NOMO-1 treated with DMSO at 0.1 percent for 48 hours (cell line): ENCODE data around the gene SPSB2.
"Not testable (repeated sequence)": the region's sequence is repeated elsewhere in the genome, so short reads cannot be mapped to it uniquely, and the experiment has no call there.

ENCODE experiments used
- DNase-seq: peaks from one replicate; lab custom pipeline; 2025; ENCODE audit not compliant: unreplicated experiment; lab: John Stamatoyannopoulos, UW

SPSB2 gene, protein sequence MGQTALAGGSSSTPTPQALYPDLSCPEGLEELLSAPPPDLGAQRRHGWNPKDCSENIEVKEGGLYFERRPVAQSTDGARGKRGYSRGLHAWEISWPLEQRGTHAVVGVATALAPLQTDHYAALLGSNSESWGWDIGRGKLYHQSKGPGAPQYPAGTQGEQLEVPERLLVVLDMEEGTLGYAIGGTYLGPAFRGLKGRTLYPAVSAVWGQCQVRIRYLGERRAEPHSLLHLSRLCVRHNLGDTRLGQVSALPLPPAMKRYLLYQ

DNA sequence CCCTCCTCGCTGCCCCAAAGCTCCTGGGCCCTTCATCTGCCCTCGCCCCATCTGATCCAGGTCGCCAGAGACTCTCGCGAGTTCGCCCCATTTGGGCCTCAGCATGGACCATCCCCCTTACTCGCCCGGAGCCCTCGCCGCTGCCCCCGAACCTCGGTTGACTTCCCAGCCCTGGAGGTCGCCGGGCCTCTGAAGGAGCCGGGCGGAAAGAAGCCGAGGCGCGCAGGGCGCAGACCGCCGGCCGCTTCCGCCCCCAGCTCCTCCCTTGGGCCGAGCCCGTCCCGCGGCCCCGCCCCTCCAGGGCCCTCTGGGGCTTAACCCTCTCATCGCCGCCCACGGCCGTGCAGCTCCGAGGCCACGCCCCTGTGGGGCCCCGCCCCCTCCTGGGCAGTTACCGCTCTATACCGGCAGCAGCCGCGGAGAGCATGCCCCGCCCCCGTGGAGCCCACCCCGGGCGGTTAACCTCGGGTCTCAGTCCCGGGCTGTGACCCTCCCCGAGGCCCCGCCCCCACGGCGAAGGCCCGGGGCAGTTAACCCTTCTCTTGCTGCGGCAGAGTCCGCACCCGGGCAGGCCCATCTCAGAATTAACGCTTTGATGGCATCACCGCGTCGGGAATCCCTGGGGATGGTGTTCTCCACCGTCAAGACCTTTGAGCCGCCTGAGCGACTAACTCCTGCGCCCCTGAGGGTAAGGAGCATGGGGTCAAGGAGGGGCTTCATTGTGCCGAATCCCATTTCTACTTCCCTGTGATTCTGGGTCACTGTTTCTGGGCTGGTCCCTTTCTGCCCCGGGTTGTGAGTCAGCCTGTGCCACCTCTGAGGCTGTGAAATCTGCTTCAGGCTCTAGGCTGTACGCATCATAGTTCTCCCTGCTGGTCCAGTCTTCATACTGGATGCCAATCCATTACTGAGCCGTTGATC lies at the start of gene SPSB2:
Gene SPSB2, minus strand, starts transcription at position 210 of the 921 bp plus-strand sequence. CDS start 402 bp downstream, outside the sequence.
- DNase-seq, result peak; percentile 95

DNA sequence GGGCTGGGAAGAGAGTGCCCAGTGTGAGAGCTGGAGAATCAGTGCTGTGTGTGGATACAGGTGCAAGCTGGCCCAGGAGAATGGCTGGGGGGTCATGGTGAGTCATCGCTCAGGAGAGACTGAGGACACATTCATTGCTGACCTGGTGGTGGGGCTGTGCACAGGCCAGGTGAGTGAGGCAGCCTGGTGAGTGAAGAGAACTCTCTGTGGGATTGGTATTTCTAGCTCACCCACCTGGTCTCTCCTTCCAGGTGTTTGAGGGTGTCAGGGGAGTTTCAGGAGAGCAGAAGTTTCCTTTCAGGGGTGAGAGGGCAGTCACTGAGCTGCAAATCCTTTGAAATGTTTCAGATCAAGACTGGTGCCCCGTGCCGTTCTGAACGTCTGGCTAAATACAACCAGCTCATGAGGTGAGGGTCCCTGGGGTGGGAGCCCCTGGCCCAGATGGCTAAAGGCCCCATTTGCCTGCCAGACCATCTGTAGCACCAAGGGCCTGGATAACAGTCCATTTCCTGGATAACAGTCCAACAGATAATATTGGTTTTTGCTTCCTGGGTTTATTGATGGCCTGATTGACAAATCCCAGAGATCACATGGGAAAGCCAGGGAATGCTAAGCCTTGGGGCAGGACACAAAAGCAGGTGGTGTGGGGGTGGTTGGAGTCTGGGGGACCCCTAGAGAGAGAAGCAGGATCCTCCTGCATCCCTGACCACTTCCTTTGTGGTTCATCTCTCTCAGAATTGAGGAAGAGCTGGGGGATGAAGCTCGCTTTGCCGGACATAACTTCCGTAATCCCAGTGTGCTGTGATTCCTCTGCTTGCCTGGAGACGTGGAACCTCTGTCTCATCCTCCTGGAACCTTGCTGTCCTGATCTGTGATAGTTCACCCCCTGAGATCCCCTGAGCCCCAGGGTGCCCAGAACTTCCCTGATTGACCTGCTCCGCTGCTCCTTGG lies 49.2 kb upstream of the SPSB2 start:
- DNase-seq, result no peak

DNA sequence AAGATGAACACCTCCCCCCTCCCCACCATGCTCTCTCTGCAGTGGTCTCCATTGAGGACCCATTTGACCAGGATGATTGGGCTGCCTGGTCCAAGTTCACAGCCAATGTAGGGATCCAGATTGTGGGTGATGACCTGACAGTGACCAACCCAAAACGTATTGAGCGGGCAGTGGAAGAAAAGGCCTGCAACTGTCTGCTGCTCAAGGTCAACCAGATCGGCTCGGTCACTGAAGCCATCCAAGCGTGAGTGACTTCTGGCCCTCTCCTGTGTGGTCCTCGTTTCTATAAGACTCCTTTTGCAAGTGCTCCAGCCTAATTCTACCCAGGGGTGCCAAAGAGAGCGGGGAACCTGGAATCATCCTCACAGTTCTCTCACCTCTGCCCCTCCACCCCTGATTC lies 48.4 kb upstream of the SPSB2 start:
- no peak for DNase-seq

DNA sequence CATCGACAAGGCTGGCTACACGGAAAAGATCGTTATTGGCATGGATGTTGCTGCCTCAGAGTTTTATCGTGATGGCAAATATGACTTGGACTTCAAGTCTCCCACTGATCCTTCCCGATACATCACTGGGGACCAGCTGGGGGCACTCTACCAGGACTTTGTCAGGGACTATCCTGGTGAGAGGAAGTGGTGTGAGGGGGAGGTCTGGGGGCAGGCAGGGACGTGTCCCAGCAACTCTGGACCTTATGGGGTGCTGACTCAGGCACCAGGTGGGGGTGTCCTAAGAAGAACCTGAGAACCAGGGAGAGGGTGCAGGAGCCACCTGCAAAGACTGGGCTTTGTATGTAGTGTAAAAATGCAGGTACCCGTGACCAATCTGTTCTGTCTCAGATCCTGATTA lies 46.5 kb upstream of the SPSB2 start:
- DNase-seq, result no peak

DNA sequence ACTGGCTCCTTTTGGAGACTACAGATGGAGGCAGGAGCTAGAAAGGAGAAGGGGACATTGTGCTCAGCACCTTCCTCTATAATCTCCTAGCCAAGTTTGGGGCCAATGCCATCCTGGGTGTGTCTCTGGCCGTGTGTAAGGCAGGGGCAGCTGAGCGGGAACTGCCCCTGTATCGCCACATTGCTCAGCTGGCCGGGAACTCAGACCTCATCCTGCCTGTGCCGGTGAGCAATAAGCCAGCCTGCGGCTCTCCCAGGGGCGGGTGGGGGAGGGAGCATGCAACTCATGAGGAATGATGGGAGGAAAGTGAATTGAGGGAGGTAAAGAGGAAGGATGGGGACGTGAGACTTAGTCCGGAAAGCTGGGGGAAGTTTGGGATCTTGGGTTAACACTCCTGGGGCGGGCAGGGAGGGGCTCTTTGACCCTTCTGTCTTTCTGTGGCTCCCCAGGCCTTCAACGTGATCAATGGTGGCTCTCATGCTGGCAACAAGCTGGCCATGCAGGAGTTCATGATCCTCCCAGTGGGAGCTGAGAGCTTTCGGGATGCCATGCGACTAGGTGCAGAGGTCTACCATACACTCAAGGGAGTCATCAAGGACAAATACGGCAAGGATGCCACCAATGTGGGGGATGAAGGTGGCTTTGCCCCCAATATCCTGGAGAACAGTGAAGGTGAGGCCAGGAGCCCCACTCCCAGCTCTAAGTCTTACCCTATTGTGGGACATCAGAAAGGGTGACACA lies 44.6 kb upstream of the SPSB2 start:
- DNase-seq, result no peak

DNA sequence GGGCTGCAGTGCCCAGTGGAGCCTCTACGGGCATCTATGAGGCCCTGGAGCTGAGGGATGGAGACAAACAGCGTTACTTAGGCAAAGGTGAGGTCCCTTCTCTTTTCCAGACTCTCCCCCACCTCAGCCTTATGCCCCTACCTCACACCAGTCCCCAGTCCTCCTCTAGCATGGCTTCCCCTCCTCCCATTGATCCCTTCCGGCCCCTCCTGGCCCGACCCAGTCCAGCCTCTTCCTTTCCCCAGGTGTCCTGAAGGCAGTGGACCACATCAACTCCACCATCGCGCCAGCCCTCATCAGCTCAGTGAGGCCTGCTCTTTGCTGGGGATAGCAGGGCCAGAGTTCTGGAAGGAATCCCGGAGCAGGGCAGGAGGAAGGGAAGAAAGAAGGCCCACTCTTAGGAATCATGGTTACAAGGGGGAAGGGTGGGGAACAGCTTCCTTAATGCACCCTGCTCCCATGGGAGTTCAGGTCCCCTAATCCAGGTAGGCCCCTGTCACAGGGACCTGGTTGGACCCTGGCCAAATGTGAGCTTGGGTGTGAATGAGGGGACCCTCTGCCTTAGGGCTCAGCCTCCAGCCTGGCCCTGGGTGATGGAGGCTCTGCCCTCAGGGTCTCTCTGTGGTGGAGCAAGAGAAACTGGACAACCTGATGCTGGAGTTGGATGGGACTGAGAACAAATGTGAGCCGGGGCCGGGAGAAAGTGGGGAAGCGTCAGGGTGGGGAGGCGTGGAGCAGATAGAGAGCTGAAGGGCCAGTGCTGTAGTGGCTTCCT lies 43.5 kb upstream of the SPSB2 start:
- DNase-seq, result no peak

DNA sequence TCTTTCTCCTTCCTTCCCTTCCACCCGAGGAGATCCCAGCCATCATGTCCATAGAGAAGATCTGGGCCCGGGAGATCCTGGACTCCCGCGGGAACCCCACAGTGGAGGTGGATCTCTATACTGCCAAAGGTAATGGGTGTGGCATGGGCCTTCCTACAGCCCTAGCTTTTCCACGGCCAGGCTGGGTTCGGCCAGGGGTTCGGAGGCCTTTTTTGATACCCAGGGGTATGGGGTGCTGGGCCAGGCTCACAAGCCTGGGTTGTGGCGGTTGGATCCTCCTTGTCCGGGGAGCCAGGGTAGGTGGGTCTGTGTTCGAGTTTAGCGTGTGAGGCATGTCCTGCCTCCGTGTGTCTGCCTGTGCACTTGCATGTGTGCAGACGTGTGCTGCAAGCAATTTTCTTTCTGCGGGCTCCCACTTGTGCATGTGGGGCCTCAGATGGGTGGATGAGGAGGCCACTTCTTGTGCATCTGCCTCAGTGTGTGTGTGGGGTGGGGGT lies 42.7 kb upstream of the SPSB2 start:
- no peak for DNase-seq

DNA sequence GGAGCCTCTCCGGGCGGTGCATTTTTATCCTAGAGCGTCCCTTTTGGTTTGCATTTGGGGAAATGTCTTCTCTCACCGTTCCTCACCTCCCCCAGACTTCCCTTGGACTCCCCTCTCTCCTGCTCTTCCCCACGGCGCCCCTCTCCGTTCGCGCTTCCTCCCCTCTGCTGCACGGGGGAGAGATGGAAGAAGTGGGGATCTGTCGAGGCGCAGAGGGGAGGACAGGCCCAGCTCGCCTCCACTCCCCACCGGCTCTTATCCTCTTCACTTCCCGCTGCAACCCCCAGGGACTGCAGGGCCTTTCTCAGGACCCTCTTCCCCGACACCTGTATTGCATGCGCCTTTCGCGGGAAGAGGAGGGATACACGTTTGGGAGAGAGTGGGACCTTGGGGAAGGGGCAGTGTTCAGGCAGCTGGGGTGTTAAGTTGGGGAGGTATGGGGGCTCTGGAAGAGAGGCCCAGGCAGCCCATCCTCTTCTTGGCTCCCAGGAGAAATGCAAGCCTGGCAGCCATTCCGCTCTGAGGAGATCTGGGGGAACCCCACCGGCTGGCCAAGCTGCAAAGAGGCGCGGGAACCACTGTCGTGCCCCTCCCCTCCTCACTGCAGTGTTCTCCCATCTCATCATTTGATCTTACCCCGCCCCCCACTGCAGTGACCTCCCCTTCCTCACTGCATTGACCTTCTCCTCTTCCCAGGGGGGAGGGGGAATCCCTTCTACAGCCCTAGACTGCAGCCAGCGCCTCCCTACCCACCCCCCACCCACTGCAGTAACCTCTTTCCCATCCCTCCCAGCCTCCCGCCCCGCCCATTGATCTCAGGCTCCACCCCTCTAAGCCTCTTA lies 42.1 kb upstream of the SPSB2 start:
- no peak for DNase-seq

DNA sequence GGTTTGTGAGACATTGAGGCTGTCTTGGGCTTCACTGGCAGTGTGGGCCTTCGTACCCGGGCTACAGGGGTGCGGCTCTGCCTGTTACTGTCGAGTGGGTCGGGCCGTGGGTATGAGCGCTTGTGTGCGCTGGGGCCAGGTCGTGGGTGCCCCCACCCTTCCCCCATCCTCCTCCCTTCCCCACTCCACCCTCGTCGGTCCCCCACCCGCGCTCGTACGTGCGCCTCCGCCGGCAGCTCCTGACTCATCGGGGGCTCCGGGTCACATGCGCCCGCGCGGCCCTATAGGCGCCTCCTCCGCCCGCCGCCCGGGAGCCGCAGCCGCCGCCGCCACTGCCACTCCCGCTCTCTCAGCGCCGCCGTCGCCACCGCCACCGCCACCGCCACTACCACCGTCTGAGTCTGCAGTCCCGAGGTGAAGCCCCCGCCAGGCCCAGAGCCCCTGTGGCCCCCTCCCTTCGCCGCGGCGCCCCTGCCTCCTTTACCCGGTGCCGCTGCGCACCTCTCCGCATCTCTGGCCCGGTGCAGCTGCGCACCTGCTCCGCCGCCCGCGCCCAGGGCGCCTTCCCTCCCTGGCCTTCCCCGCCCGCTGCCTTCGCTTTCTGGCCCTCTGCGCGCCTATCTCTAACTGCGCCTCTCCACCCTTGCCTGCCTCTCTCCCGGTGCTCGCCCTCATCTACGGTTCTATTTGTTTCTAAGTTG lies 41.3 kb upstream of the SPSB2 start, which contains the start of gene ENO2:
Gene ENO2, plus strand, starts transcription at position 335 of the 701 bp plus-strand sequence. CDS start 1,253 bp downstream, outside the sequence.
- peak; percentile 51 for DNase-seq

DNA sequence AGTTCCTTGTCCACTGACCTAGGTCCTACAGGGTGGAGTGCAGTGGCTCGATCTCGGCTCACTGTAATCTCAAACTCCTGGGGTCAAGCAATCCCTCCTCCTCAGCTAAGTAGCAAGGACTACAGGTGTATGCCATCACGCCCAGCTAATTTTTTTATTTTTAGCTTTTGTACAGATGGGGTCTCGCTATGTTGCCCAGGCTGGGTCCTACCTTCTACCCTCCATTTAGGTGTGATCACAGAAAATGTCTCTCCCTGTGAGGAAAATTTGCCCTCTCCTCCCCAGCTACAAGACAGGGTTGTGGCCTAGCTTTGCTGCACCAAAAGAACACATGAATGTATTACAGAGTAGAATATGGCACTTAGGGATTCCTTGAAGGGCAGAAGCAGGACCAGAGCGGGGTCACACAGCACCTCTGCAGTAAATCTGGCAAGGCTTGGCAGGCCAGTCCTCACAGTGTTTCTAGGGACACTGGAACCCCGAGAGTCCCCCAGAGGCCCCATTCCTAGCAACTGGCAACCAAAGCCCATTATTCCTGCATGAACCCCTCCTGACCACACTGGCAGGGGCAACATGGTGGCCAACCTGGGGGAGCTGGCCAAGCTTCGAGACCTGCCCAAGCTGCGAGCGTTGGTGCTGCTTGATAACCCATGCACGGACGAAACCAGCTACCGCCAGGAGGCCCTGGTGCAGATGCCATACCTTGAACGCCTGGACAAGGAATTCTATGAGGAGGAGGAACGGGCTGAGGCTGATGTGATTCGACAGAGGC lies 39.2 kb upstream of the SPSB2 start:
- DNase-seq, result no peak

DNA sequence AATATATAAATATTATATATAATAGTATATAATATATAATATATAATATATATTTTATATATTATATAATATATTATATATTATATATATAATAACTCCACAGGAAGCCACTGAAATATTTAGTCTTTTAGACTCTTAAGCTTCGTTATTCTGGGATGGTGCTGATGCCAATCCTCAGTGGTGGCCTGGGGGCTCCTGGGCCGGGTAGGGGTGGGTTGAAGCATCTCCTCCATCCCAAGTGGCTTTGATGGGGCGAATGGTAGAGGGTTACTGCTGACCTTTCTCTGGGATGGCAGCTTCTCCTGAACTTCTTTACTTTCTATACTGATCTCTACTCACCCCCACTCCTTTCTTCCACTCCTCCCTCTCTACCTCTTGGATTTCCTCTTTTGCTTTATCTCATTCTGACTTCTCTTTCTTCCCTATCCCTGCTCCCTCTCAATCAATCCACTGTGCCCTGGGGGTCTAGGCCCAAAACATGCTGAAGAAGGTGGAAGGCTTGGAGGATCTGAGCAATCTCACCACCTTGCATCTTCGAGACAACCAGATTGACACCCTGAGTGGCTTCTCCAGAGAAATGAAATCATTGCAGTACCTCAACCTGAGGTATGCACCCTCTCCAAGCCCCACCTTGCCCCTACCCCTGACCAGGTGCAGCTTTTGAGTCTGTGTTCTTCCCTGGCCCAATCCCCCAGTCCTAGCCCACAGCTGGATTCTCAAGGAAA lies 36.5 kb upstream of the SPSB2 start:
- peak; percentile 21 for DNase-seq

DNA sequence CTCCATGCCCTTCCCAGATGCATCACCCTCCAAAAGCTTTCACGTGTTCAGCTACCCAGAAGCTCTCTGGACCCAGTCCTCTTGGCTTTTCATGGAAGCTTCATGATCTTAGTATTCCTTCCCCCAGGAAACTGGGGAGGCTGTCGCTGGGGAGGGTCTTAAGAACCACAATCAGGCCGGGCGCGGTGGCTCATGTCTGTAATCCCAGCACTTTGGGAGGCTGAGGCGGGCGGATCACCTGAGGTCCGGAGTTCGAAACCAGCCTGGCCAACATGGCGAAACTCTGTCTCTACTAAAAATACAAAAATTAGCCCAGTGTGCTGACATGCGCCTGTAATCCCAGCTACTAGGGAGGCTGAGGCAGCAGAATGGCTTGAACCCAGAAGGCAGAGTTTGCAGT lies 35.0 kb upstream of the SPSB2 start:
- not testable (repeated sequence) for DNase-seq

DNA sequence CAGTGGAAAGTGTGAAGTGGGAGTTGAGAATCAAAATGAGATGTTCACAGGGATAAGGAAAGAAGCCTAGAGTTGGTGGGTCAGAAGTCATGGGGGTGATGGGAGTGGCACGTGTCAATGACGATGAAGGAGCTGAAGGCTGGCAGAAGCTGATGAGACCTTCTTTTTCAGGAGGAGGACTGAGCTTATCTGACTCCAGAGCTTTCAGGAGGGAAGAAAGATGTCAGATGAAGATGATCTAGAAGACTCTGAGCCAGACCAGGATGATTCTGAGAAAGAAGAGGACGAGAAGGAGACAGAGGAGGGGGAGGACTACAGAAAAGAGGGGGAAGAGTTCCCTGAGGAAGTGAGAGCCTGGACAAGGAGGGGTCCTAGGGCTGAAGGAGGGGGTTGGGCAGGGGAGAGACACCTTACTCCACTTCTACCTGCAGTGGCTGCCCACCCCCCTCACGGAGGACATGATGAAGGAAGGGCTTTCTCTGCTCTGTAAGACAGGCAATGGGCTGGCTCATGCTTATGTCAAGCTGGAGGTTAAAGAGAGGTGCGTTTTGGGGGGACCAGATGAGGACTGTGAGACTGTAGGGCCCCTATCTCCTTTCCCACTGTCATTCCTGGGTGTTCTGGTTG lies 32.4 kb upstream of the SPSB2 start:
- no peak for DNase-seq

DNA sequence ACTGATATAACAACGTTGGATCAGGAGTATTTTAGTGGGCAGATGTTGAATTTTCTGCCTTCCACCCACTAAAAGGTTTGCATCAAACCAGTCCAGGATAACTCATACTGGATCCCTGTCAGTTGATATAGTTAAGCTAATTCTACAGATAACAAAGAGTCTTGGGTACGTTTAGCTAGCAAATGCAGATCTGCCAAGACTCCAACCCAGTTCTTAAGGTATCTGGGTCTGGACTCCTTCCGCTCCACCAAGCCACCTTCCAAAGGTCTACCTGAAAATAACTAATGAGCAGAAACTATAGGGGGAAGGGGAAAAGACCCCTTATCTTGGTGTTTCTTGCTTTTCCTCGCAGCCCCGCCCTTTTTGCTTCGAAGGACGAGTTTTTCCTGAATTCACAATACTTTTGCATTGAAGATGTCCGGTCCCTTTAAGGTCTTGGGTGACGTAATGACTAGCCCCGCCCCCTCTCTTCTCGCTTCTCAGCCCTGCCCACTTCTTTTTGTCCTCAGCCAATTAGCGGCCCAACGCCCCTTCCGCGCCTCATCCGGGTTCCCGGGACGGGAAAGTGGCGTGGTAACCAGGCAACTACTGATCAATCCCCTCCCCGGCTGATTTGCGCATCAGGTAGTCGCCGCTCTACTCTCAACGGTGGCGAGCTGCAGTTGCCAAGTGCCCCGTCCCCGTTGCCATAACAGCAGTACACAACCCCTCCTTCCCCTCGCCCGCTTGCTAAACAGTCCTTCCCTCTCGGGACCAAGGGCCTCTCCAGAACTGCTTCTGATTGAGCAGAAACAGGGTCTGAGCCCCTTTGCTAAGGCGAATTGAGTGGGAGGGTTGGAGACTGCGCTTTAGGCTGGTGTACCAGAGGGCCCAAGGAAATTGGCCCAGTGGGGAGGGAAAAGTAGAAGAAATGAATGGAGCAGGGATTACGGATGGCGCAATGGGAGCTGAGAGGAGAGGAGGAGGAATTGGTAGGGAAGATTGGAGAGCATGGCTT lies 31.5 kb upstream of the SPSB2 start, which contains the start of gene LRRC23:
Gene LRRC23, plus strand, starts transcription at position 543 of the 997 bp plus-strand sequence. CDS start 812 bp downstream, outside the sequence.
- peak; percentile 97 for DNase-seq

DNA sequence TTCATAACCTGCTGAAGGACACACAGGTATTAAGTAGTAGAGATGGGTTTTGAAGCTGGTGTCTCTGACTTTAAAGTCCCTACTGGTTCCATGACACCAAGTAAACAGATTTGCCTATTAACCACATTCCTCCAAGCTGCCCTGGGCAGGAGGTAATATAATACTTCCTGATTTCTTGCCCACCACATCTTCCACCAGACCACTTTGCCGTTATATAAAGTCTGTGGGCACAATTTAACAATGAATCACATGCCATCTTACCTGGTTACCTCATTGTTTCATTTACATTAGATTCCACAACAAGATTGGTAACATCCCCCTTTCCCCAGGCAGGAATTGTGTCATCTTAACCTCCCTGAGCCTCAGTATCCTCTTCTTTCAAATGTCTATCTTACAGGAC lies 30.6 kb upstream of the SPSB2 start:
- DNase-seq, result peak; percentile 9
